HUES64 (cell line): ENCODE measurements around the gene ENGASE. TPM values are rescaled to one million over a fixed set of nuclear protein-coding genes. Genes with fewer than 3 reads are reported as not detected.
"Not testable (repeated sequence)": the region's sequence is repeated elsewhere in the genome, so short reads cannot be mapped to it uniquely, and the experiment has no call there.

Experiments used
- H3K27ac ChIP-seq: 2 replicates; pipeline ENCODE4 v1.7.0; 2013; ENCODE audit warnings: low read depth, low read length, inconsistent platforms
- H3K27me3 ChIP-seq: 2 replicates; pipeline ENCODE4 v1.6.1; 2013; ENCODE audit warnings: mild to moderate bottlenecking, low read length; ENCODE audit not compliant: insufficient read depth
- H3K36me3 ChIP-seq: 2 replicates; pipeline ENCODE4 v1.6.1; 2013; ENCODE audit warnings: mild to moderate bottlenecking, low read length; ENCODE audit not compliant: insufficient read depth
- H3K4me1 ChIP-seq: 2 replicates; pipeline ENCODE4 v1.6.1; 2013; ENCODE audit warnings: mild to moderate bottlenecking, low read length, moderate library complexity; ENCODE audit not compliant: insufficient read depth
- H3K4me3 ChIP-seq: 2 replicates; pipeline ENCODE4 v1.5.1; 2013; ENCODE audit warnings: mild to moderate bottlenecking, low read length, moderate library complexity
- H3K9ac ChIP-seq: 2 replicates; pipeline ENCODE4 v1.6.1; 2013; ENCODE audit warnings: mild to moderate bottlenecking, low read depth, low read length
- H3K9me3 ChIP-seq: 2 replicates; pipeline ENCODE4 v1.6.1; 2013; ENCODE audit warnings: low read depth, low read length; ENCODE audit not compliant: insufficient read depth
- WGBS: fragments of 150-250, 120-280 bp; methylation state at CpG from one replicate; pipeline ENCODE4 v1.1.7; 2013; ENCODE audit warnings: missing lambda C conversion rate; 5-methylcytosine and 5-hydroxymethylcytosine counted together
- polyA plus RNA-seq, 2 experiments: library from polyadenylated mRNA; stranded (reverse); fragments of 50-300 nt; gene quantifications; one replicate each; pipeline ENCODE4 v1.2.3, GENCODE V29; 2013

The ENGASE gene
- polyA plus RNA-seq (2013, experiment 1 of 2) = 10.8 TPM
- 12.4 TPM for polyA plus RNA-seq (2013, experiment 2 of 2)

DNA sequence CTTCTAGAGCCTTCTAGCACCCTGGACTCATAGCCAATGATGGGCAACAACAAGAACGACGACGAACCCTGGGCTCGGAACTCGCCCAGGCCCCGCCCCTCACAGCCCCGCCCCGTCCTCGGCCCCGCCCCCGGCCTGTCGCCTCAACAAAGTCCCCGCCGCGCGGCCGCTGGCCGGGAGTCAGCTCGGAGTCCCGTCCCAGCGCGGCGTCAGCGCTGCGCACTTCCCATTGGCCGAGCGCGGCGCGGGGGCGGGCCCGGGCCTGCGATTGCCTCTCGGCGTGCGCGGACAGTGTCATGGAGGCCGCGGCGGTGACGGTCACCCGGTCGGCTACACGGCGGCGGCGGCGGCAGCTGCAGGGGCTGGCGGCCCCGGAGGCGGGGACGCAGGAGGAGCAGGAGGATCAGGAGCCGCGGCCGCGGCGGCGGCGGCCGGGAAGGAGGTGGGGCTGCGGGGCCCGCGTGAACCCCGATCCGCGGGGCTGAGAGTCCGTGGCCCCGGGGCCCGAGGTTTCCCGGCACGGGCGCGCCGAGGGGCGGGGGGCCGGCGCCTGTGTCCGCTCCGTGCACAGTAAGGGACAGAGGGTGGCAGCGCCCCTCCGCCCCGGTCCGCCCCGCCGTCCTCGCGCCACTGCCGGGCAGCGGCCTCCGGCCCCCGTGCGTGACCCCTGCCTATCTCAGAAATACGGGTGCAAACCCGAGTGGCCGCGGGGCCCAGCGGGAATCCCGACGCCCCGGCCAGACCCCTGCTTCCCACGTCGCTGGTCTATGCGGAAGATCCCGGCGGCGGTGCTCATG is at the start of gene ENGASE:
Gene ENGASE, plus strand, starts transcription at position 176 of the 797 bp plus-strand sequence. Its CDS starts 121 bp downstream, at position 297.
- peaks cover 6% of the 10 kb centered on the region; the same call in 1 of the 2 replicates for H3K36me3 ChIP-seq
- H3K9ac ChIP-seq = peak within 1 kb of the TSS; percentile 62
- WGBS = under 1% methylated on average over 106 of the region's 106 CpGs
- H3K4me3 ChIP-seq = peak within 1 kb of the TSS; percentile 70
- peaks cover 10% of the 10 kb centered on the region for H3K27me3 ChIP-seq
- H3K27ac ChIP-seq = no peak within 1 kb of the TSS
- no peaks in the 10 kb centered on the region for H3K4me1 ChIP-seq
- no peaks in the 10 kb centered on the region for H3K9me3 ChIP-seq

DNA sequence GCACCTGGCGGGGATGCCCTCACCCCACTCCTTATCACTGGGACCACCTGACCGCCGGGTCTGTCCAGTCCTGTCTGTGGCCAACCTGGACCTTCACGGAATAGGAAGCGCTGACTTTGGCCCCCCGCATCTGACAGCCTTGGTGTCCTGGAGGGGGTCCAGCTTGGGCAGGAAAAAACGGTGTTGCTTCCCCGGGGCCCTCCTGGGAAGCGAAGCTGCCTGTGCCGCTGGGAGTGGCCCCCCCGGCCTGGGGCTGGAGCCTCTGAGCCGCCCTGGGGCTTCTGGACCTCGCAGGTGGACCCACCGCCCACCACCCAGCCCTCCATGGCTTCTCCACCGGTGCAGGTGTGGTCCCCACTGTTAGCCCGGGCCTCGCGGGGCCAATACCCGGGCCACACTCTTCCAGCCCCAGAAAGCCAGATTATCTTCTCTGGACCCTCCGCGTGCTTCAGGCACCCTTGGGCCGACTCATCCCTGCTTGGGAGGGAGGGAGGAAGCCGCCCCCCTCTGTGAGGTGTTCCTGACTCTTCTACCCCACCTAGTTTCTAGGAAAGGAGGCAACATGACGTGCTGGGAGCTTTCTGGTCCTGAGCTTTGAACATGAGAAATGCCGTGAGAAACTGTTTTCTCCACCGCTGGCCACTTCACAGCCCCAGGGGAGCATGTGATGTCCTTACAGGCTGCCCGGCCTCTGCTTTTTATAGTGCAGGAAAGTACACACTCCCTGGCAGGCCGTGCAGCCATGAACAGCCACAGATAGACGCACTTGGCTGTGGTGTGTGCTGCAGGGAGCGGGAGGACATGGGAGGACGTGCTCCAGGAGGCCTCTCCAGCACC is 49.5 kb upstream of the ENGASE start:
- H3K9me3 ChIP-seq = no peaks in the 10 kb centered on the region
- H3K4me1 ChIP-seq = peaks cover 8% of the 10 kb centered on the region; the same call in 1 of the 2 replicates
- WGBS = 76% methylated on average over 31 of the region's 31 CpGs
- H3K27me3 ChIP-seq = peaks cover 82% of the 10 kb centered on the region
- peak overlapping the region; percentile 66 for H3K4me3 ChIP-seq
- no peak overlapping the region for H3K9ac ChIP-seq
- no peak overlapping the region for H3K27ac ChIP-seq
- H3K36me3 ChIP-seq = no peaks in the 10 kb centered on the region

GRCh38 chr17:79026376-79027273 is 48.0 kb upstream of the ENGASE start:
- WGBS = 81% methylated on average over 16 of the region's 16 CpGs
- no peak overlapping the region for H3K9ac ChIP-seq
- H3K4me3 ChIP-seq = no peak overlapping the region
- H3K9me3 ChIP-seq = no peaks in the 10 kb centered on the region
- no peak overlapping the region for H3K27ac ChIP-seq
- H3K27me3 ChIP-seq = peaks cover 68% of the 10 kb centered on the region
- H3K4me1 ChIP-seq = peaks cover 8% of the 10 kb centered on the region; the same call in 1 of the 2 replicates
- H3K36me3 ChIP-seq = no peaks in the 10 kb centered on the region

- Histone ChIP-seq H3K9me3 (no peaks in the 10 kb centered on the region), H3K27ac (no peak overlapping the region), H3K27me3 (peaks cover 64% of the 10 kb centered on the region), H3K36me3 (no peaks in the 10 kb centered on the region), H3K4me1 (peaks cover 8% of the 10 kb centered on the region; the same call in 1 of the 2 replicates), H3K9ac (no peak overlapping the region), H3K4me3 (no peak overlapping the region)
- WGBS = 62% methylated on average over 10 of the region's 10 CpGs
These were observed 47.2 kb upstream of the ENGASE start for GRCh38 chr17:79027274-79027924.

GRCh38 chr17:79027925-79028491 is 46.6 kb upstream of the ENGASE start:
- peaks cover 59% of the 10 kb centered on the region for H3K27me3 ChIP-seq
- peaks cover 8% of the 10 kb centered on the region; the same call in 1 of the 2 replicates for H3K4me1 ChIP-seq
- no peak overlapping the region for H3K27ac ChIP-seq
- H3K9ac ChIP-seq = no peak overlapping the region
- H3K9me3 ChIP-seq = no peaks in the 10 kb centered on the region
- no peak overlapping the region for H3K4me3 ChIP-seq
- 89% methylated on average over 16 of the region's 16 CpGs for WGBS
- H3K36me3 ChIP-seq = no peaks in the 10 kb centered on the region

GRCh38 chr17:79028496-79029326 is 45.9 kb upstream of the ENGASE start:
- Histone ChIP-seq H3K27ac (no peak overlapping the region), H3K4me1 (0 out of 2 replicates have a peak, but pooled peaks cover 2% of the 10 kb centered on the region), H3K36me3 (no peaks in the 10 kb centered on the region), H3K9ac (no peak overlapping the region), H3K4me3 (no peak overlapping the region), H3K27me3 (peaks cover 52% of the 10 kb centered on the region), H3K9me3 (no peaks in the 10 kb centered on the region)
- 88% methylated on average over 17 of the region's 17 CpGs for WGBS

DNA sequence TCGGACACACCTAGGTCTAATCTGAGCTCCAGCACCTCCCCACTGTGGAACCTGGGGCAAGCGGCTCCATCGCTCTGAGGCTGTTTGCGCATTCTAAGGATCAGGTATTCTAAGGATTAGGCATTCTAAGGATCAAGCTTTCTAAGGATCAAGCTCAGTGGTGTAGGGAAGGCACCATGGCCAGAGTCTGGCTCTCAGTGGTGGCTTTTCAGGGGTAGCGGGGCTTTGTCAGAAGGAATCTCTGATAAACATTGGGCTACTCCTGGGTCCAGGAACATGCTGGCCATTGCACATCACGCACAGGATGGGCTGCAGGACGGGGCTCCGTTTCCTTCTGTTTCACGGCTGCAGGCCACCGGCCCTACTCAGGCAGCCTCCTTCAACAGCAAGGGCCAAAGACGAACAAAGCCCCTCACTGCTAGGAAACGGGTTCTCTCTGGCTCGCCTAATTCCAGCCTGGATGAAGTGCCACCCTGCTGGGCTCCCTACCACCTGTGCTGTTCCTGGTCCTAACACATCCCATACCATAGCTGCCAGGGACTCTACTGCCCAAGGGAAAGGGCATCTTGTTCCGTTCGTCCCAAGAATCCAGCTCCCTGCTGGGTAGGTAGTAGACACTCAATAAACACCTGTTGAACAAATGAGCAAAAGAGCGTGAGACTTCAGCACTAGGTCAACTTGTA is 45.2 kb upstream of the ENGASE start:
- 89% methylated on average over 16 of the region's 16 CpGs for WGBS
- Histone ChIP-seq H3K36me3 (no peaks in the 10 kb centered on the region), H3K4me1 (no peaks in the 10 kb centered on the region), H3K27ac (no peak overlapping the region), H3K4me3 (no peak overlapping the region), H3K9ac (no peak overlapping the region), H3K9me3 (no peaks in the 10 kb centered on the region), H3K27me3 (peaks cover 44% of the 10 kb centered on the region)

DNA sequence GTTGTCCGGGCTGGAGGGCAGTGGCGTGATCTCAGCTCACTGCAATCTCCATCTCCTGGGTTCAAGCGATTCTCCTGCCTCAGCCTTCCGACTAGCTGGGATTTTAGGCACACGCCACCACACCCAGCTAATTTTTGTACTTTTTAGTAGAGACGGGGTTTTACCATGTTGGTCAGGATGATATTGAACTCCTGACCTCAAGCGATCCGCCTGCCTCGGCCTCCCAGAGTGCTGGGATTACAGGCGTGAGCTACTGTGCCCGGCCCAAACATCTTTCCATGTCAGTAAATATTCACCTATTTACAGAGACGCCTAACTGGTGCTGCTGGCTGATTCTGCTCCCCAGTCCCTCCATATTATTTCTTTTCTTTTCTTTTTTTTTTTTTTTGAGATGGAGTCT is 44.0 kb upstream of the ENGASE start:
- H3K4me1 ChIP-seq, H3K27ac ChIP-seq, H3K4me3 ChIP-seq, H3K9ac ChIP-seq, H3K9me3 ChIP-seq, H3K36me3 ChIP-seq: not testable (repeated sequence)
- H3K27me3 ChIP-seq = peaks cover 33% of the 10 kb centered on the region
- 88% methylated on average over 12 of the region's 12 CpGs for WGBS
